Activated naive CD8-positive, alpha-beta T cell treated with anti-CD3 and anti-CD28 coated beads for 36 hours (primary cell): ENCODE measurements around the gene SEBOX. TPM values are rescaled to one million over a fixed set of nuclear protein-coding genes. Genes with fewer than 3 reads are reported as not detected.
A peak's percentile ranks its signal among the peaks of the same experiment; 100 is the strongest.

Experiments
- DNase-seq: peaks from one replicate; pipeline ENCODE4 v3.0.0; 2021
- H3K27ac Mint-ChIP-seq: one replicate; pipeline ENCODE4 v1.8.0; 2022; ENCODE audit warnings: mild to moderate bottlenecking, moderate library complexity, mixed read lengths
- H3K27me3 Mint-ChIP-seq: one replicate; pipeline ENCODE4 v1.8.0; 2022; ENCODE audit warnings: mild to moderate bottlenecking, mixed read lengths
- H3K36me3 Mint-ChIP-seq: one replicate; pipeline ENCODE4 v1.8.0; 2021; ENCODE audit warnings: mild to moderate bottlenecking, mixed read lengths
- H3K4me1 Mint-ChIP-seq: one replicate; pipeline ENCODE4 v1.8.0; 2021; ENCODE audit warnings: mixed read lengths
- H3K4me3 Mint-ChIP-seq: one replicate; pipeline ENCODE4 v1.8.0; 2022; ENCODE audit warnings: mild to moderate bottlenecking, moderate library complexity, mixed read lengths
- H3K9me3 Mint-ChIP-seq: one replicate; pipeline ENCODE4 v1.8.0; 2022; ENCODE audit warnings: mixed read lengths
- total RNA-seq, 2 experiments: library from RNA; stranded (reverse); gene quantifications; one replicate each; pipeline ENCODE4 v1.2.3, GENCODE V29; 2021

Gene SEBOX
- total RNA-seq, 2 experiments from 2014 or later = not detected

DNA sequence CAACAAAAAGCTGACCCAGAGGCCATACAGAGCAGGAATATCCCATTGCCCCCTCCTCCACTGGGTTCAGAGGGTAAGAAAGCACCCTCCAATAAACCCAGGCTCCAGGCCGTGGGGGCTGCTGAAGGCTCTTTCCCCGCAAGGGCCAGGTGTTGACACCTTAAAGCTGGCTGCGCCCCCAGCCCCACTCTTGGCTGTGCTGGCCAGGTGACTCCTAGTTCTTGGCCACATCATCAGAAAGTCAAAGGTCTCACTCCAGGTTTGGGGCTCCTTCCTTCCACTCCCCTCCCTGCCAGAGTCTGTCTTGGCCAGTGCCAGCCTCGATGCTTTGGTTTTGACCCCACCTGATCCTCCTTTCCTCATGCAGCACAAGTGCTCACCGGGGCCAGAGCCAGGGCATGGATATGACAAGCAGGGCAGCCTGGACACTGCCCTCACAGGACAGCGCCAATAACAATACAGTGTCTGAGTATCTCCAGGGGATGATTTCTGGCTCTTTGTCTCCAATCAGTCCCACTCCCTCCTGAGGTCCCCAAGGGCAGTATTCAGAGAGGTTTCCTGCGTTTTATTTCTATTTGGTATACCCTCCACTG lies 32.8 kb upstream of the SEBOX start:
- no peaks in the 10 kb centered on the region for H3K27me3 Mint-ChIP-seq
- no peak for DNase-seq
- no peaks in the 10 kb centered on the region for H3K9me3 Mint-ChIP-seq
- no peak overlapping the region for H3K4me3 Mint-ChIP-seq
- no peaks in the 10 kb centered on the region for H3K36me3 Mint-ChIP-seq
- H3K4me1 Mint-ChIP-seq = no peaks in the 10 kb centered on the region
- H3K27ac Mint-ChIP-seq = no peak overlapping the region

DNA sequence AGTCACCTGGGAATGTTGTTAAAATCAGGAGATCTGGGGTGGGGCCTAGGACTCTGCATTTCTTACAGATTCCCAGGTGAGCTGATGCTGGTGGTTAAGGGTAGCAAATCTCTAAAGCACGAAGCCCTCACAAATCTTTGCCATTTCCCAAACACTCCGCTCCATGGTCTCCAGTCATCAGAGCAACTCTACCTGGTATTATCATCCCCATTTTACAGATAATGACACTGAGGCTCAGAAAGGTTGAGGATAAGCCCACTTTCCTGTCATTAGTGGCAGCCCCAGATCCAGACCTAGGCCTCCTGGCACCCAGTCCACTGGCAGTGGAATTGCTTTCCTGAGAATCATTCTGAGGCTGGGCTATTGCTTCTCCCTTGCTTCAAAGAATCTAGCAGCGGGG lies 32.3 kb upstream of the SEBOX start:
- Mint-ChIP-seq H3K27ac (no peak overlapping the region), H3K4me1 (no peaks in the 10 kb centered on the region), H3K27me3 (no peaks in the 10 kb centered on the region), H3K9me3 (no peaks in the 10 kb centered on the region), H3K36me3 (no peaks in the 10 kb centered on the region), H3K4me3 (no peak overlapping the region)
- no peak for DNase-seq

DNA sequence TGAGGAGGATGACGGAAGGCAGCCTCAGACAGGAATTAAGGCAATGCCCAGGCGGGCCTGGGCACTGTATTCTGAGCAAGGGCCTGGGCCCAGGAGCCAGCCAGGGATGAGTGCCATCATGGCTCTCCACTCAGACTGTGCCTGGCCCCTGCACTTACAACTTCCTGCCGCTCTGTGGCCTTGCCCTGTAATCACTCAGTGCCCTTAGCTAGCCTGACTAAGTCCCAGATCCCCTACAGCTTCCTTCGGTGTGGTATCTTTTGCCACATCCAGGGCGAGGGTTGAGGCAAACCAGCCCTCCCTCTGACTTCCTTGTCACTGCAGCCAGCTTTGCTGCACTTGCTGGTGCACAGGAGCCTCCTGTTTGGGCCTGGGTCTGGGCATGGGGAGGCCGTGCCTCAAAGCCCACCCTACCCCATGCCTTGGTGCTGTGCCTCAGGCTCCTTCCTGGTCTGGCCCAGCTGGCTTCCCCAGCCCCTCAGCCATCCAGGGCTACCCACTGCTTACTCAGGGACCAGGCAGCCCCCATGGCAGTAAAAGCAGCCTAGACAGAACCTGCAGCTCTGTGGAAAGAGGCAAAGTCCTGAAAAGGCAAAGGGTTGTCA lies 31.7 kb upstream of the SEBOX start:
- no peaks in the 10 kb centered on the region for H3K27me3 Mint-ChIP-seq
- H3K4me3 Mint-ChIP-seq = no peak overlapping the region
- H3K27ac Mint-ChIP-seq = no peak overlapping the region

DNA sequence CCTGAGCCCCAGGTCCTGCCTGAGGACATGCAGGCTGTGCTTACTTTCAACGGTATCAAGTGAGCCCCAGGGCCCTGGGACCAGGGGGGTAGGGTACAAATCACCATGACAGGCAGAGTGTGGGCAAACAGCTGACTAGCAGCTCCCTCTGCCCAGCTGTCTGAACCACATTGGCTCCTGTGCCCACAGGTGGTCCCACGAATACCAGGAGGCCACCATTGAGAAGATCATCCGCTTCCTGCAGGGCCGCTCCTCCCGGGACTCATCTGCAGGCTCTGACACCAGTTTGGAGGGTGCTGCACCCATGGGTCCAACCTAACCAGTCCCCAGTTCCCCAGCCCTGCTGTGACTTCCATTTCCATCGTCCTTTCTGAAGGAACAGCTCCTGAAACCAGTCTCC lies 31.0 kb upstream of the SEBOX start:
- Mint-ChIP-seq H3K27ac (no peak overlapping the region), H3K4me1 (no peaks in the 10 kb centered on the region), H3K27me3 (no peaks in the 10 kb centered on the region), H3K4me3 (no peak overlapping the region), H3K9me3 (no peaks in the 10 kb centered on the region), H3K36me3 (peaks cover 5% of the 10 kb centered on the region)
- no peak for DNase-seq

More for the DNA sequence above, 31.7 kb upstream of the SEBOX start:
- DNase-seq = no peak
- Mint-ChIP-seq H3K9me3 (no peaks in the 10 kb centered on the region), H3K4me1 (no peaks in the 10 kb centered on the region), H3K36me3 (no peaks in the 10 kb centered on the region)

DNA sequence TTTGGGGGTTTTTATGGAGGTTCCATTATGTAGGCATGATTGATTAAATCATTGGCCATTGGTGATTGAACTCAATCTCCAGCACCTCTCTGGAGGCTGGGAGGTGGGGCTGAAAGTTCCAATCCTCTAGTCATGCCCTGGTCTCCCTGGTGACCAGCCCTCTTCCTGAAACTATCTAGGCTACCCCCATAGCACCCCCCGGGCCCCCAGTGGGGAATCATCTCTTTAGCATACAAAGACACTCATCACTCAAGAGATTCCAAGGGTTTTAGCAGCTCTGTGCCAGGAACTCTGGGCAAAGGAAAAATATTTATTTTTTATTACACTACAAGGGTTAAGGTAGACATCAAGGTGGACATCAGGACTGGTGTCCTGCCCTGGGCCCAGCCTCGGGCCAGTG lies 30.4 kb upstream of the SEBOX start:
- no peaks in the 10 kb centered on the region for H3K27me3 Mint-ChIP-seq
- no peak for DNase-seq
- no peak overlapping the region for H3K27ac Mint-ChIP-seq
- H3K9me3 Mint-ChIP-seq = no peaks in the 10 kb centered on the region
- no peak overlapping the region for H3K4me3 Mint-ChIP-seq
- H3K4me1 Mint-ChIP-seq = no peaks in the 10 kb centered on the region
- H3K36me3 Mint-ChIP-seq = peaks cover 5% of the 10 kb centered on the region

DNA sequence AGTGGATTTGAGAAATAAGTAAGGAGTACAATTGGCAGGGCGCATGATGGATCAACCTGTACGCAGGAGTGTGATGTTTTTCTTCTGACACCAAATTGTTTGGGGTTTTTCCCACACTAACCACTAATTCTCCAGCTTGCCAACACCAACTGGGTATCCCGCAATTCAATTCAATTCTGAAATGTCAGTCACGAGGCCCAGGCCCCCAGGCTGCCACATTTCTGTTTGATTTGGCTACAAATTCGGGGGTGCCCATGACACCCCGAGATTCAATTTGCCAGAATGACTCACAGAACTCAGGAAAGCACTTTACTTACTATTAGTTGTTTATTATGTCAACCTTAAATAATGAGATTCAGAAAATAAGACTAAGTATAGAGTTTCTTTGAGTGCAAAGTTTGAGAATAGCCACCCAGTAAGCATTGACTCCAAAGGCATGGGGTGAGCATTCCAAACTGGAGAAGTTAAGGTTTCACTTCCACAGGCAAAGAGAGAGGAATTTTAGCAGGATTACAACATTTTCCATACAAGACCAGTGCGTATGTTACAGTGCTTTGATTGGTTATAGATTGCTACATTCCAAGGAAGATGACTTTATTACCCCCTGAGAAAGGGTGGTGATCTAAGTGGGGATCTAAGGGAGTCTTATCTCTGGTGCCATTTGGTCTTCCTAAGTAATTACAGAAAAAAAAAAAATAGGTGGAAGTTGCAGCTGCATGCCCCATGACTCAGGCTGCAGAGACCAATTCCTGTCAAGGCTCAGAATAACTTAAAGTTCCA lies 29.5 kb upstream of the SEBOX start:
- DNase-seq = no peak
- Mint-ChIP-seq H3K4me1 (no peaks in the 10 kb centered on the region), H3K4me3 (no peak overlapping the region), H3K27ac (no peak overlapping the region), H3K36me3 (peaks cover 10% of the 10 kb centered on the region), H3K27me3 (no peaks in the 10 kb centered on the region), H3K9me3 (no peaks in the 10 kb centered on the region)

DNA sequence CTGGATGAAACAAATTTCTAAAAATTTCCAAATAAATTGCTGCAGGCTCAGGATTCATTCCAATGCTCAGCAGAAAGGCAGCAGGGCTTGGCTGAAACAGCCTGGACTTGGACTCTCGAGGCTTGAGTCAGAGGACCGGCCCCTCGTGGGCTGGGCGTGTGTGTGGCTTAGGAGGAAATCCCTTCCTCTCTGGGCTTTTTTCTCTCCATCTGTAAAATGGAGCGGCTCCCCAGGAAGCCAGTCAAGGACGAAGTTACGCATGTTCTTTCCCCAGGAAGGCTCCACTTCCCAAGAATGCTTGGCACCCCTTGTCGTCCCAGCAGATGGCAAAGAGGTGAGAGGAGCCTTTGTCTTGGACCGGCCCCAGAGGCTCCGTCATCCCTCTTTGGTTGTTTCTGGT lies 27.5 kb upstream of the SEBOX start:
- DNase-seq = no peak
- Mint-ChIP-seq H3K27me3 (no peaks in the 10 kb centered on the region), H3K36me3 (peaks cover 12% of the 10 kb centered on the region), H3K9me3 (no peaks in the 10 kb centered on the region), H3K27ac (no peak overlapping the region), H3K4me1 (no peaks in the 10 kb centered on the region), H3K4me3 (no peak overlapping the region)

DNA sequence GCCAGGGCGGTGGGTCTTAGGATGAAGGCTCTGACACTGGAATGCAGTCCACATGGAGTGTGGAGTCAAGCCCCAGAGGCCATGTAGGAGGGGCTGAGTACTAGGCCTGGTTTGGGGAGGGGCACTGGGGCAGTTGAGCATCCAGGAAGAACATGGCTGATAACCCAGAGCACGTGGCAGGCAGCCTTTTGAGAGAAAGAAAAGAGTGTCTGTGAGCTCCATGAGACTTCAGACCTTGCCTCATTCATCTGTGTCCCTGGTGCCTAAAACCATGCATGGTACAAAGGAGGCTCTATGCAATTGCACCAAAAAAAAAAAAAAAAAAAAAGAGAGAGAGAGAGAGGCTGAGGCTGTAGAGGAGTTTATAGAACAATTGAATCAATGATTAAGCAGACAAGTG lies 26.4 kb upstream of the SEBOX start:
- H3K4me3 Mint-ChIP-seq = no peak overlapping the region
- H3K9me3 Mint-ChIP-seq = no peaks in the 10 kb centered on the region
- no peaks in the 10 kb centered on the region for H3K4me1 Mint-ChIP-seq
- peaks cover 12% of the 10 kb centered on the region for H3K36me3 Mint-ChIP-seq
- no peak for DNase-seq
- no peak overlapping the region for H3K27ac Mint-ChIP-seq
- no peaks in the 10 kb centered on the region for H3K27me3 Mint-ChIP-seq

DNA sequence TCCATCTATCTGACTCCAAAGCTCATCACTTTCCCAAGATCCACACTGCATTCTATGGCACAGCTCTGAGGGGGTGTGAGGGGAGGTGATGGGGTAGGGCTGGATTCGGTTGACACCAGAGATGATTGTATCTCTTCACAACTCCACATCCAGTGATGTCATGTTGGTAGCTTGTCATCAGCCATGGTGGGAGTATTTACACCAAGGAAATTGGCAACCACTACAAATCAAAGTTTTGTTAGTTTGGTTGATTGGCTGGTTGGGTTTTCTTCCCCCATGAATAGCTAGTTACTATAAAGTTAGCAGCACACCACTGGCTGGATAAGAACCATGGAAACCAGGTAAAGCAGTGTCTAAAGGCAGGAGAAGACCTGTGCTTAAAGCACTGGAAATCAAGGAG lies 26.0 kb upstream of the SEBOX start:
- no peaks in the 10 kb centered on the region for H3K4me1 Mint-ChIP-seq
- H3K9me3 Mint-ChIP-seq = no peaks in the 10 kb centered on the region
- H3K4me3 Mint-ChIP-seq = no peak overlapping the region
- H3K27ac Mint-ChIP-seq = no peak overlapping the region
- no peaks in the 10 kb centered on the region for H3K27me3 Mint-ChIP-seq
- DNase-seq = no peak
- H3K36me3 Mint-ChIP-seq = peaks cover 14% of the 10 kb centered on the region

DNA sequence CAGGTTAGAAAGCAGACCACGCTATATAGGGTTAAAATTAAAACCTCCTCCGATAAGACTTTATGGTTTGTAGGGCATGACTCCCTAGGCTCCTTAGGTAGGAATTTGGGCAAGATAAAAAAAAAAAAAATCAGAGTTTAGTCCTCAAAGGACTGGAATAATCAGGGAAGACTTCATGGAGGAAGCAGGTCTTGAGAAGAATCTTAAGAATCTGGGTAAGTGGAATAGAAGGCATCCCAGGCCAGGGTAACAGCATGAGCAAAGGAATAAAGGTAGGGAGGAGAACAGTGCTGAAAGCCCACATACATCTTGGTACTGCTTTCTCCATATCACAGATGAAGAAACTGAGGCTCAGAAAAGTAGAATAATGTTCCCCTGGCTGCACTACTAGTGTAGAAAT lies 25.6 kb upstream of the SEBOX start:
- Mint-ChIP-seq H3K4me3 (no peak overlapping the region), H3K27me3 (no peaks in the 10 kb centered on the region), H3K4me1 (peaks cover under 1% of the 10 kb centered on the region), H3K36me3 (peaks cover 16% of the 10 kb centered on the region), H3K9me3 (no peaks in the 10 kb centered on the region), H3K27ac (no peak overlapping the region)
- no peak for DNase-seq

DNA sequence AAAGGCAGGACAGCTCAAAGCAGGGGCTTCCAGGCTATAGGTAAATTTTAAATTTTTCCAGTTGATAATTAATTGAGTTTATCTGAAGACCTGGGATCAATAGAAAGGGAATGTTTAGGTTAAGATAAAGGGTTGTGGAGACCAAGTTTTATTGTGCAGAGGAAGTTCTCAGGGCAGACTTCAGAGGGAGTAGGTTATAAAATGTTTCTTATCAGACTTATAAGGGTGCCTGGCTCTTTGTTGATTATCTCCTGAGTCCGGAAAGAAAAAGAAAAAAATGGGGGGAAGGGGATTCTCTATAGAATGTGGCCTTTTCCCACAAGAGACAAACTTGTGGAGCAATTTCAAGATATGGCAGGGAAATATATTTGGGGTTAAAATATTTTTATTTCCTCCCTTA lies 25.1 kb upstream of the SEBOX start:
- H3K27me3 Mint-ChIP-seq = no peaks in the 10 kb centered on the region
- H3K36me3 Mint-ChIP-seq = peaks cover 18% of the 10 kb centered on the region
- no peak for DNase-seq
- no peak overlapping the region for H3K27ac Mint-ChIP-seq
- peaks cover 4% of the 10 kb centered on the region for H3K4me1 Mint-ChIP-seq
- no peak overlapping the region for H3K4me3 Mint-ChIP-seq
- H3K9me3 Mint-ChIP-seq = no peaks in the 10 kb centered on the region

DNA sequence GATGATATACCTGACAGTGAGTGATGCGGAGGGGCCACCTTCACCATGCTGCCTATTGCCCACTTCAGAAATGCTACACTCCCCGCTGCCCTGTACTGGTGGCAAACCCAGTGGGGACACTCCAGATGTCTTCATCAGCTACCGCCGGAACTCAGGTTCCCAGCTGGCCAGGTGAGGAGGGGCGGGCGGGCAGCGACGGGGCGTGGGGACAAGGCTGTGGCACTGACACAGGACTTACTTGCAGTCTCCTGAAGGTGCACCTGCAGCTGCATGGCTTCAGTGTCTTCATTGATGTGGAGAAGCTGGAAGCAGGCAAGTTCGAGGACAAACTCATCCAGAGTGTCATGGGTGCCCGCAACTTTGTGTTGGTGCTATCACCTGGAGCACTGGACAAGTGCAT lies 23.1 kb upstream of the SEBOX start:
- Mint-ChIP-seq H3K27ac (no peak overlapping the region), H3K4me1 (peaks cover 13% of the 10 kb centered on the region), H3K9me3 (no peaks in the 10 kb centered on the region), H3K4me3 (no peak overlapping the region), H3K36me3 (peaks cover 27% of the 10 kb centered on the region), H3K27me3 (no peaks in the 10 kb centered on the region)
- no peak for DNase-seq

DNA sequence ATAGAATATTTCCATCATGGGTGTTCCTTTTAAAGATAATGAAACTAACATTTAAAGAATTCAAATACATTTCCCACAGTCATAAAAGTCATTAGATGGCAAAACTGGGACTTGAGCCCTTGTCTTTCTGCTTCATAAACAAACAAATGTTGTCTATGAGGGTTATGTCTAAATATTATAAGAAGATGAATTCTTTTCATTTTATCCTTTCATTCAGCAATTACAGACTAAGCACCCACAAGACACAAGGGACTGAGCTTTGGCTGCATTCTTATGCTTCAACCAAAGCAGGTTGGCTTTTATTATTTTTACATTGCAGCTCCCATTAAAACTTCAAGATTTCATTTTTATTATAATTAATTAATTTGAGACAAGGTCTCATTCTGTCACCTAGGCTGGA lies 21.4 kb upstream of the SEBOX start:
- Mint-ChIP-seq H3K9me3 (no peaks in the 10 kb centered on the region), H3K27me3 (peaks cover 6% of the 10 kb centered on the region), H3K36me3 (peaks cover 33% of the 10 kb centered on the region), H3K4me3 (no peak overlapping the region), H3K27ac (no peak overlapping the region), H3K4me1 (peaks cover 15% of the 10 kb centered on the region)
- DNase-seq = no peak

DNA sequence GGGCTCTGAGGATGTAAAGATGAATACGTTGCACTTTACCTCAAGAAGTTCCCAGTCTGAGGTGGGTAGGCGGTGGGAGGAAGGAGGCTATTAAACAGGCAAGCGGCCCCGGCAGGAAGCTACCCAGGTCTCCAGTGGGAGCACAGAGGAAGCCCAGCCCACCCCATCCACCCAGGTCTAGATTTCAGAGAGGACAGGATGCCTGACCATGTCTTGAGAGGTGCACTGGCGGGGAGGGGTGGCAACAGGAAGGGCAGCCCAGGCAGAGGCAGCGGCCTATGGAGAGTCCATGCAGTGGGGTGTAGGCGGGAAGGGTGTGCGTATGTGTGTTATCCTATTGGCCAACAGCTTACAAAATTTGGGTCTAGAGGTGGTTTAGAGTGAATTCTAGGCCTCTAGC lies 20.4 kb upstream of the SEBOX start:
- Mint-ChIP-seq H3K27me3 (peaks cover 6% of the 10 kb centered on the region), H3K9me3 (no peaks in the 10 kb centered on the region), H3K4me3 (peak overlapping the region; percentile 88), H3K4me1 (peaks cover 17% of the 10 kb centered on the region), H3K36me3 (peaks cover 32% of the 10 kb centered on the region), H3K27ac (peak overlapping the region; percentile 7)
- peak; percentile 28 for DNase-seq

DNA sequence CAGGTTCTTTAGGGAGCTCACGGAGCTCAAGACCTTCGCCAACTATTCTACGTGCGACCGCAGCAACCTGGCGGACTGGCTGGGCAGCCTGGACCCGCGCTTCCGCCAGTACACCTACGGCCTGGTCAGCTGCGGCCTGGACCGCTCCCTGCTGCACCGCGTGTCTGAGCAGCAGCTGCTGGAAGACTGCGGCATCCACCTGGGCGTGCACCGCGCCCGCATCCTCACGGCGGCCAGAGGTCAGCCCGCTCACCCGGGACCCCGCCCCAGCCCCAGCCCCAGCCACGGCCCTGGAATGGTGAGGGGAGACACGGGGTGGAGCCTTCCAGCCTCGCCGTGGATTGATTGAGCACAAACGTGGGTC lies 20.0 kb upstream of the SEBOX start:
- Mint-ChIP-seq H3K27ac (peak overlapping the region; percentile 72), H3K9me3 (no peaks in the 10 kb centered on the region), H3K27me3 (peaks cover 6% of the 10 kb centered on the region), H3K4me3 (peak overlapping the region; percentile 88), H3K4me1 (peaks cover 20% of the 10 kb centered on the region), H3K36me3 (peaks cover 35% of the 10 kb centered on the region)
- no peak for DNase-seq
